SK-N-SH treated with all-trans-retinoic acid at 6 μM for 48 hours (cell line): ENCODE data around the gene BLOC1S1.

Experiments used
- ATAC-seq: fragments of 200-7000 bp; cut with Tn5 transposase; 3 replicates; pipeline ENCODE4 v1.9.1; 2020; ENCODE audit warnings: mild to moderate bottlenecking, moderate library complexity
- CREB5 ChIP-seq: fragments of 250-450 bp; sonication (Bioruptor Pico); IDR thresholded peaks from 2 replicates; pipeline ENCODE4 v1.5.1; 2020; ENCODE audit warnings: low read depth, mild to moderate bottlenecking, moderate library complexity
- CSDC2 ChIP-seq: fragments of 250-450 bp; sonication (Bioruptor Pico); IDR thresholded peaks from 2 replicates; pipeline ENCODE4 v1.5.0; 2020; ENCODE audit warnings: mild to moderate bottlenecking, moderate library complexity
- CSRNP3 ChIP-seq: fragments of 250-450 bp; sonication (Bioruptor Pico); IDR thresholded peaks from 2 replicates; pipeline ENCODE4 v1.5.1; 2021; ENCODE audit warnings: mild to moderate bottlenecking, moderate library complexity
- ESRRG ChIP-seq: fragments of 250-450 bp; sonication (Bioruptor Pico); IDR thresholded peaks from 2 replicates; pipeline ENCODE4 v1.6.1; 2021; ENCODE audit warnings: mild to moderate bottlenecking
- GLIS3 ChIP-seq: fragments of 250-450 bp; sonication (Bioruptor Pico); IDR thresholded peaks from 2 replicates; pipeline ENCODE4 v1.5.0; 2020; ENCODE audit warnings: mild to moderate bottlenecking, moderate library complexity
- ISL1 ChIP-seq: fragments of 250-450 bp; sonication (Bioruptor Pico); IDR thresholded peaks from 2 replicates; pipeline ENCODE4 v2.1.2; 2022; ENCODE audit warnings: mild to moderate bottlenecking, moderate library complexity
- OSR1 ChIP-seq: fragments of 250-450 bp; sonication (Bioruptor Pico); IDR thresholded peaks from 2 replicates; pipeline ENCODE4 v1.8.0; 2022; ENCODE audit warnings: moderate library complexity, mild to moderate bottlenecking, inconsistent platforms
- PPARA ChIP-seq: fragments of 250-450 bp; sonication (Bioruptor Pico); IDR thresholded peaks from 2 replicates; pipeline ENCODE4 v1.5.0; 2020; ENCODE audit warnings: mild to moderate bottlenecking, borderline replicate concordance
- RARB ChIP-seq: fragments of 250-450 bp; sonication (Bioruptor Pico); IDR thresholded peaks from 2 replicates; pipeline ENCODE4 v1.8.0; 2021; ENCODE audit warnings: mild to moderate bottlenecking, moderate library complexity
- SNAI2 ChIP-seq: fragments of 250-450 bp; sonication (Bioruptor Pico); IDR thresholded peaks from 2 replicates; pipeline ENCODE4 v1.5.0; 2020; ENCODE audit warnings: mild to moderate bottlenecking, moderate library complexity
- TCF4 ChIP-seq: fragments of 250-450 bp; sonication (Bioruptor Pico); IDR thresholded peaks from 2 replicates; pipeline ENCODE4 v1.8.0; 2021; ENCODE audit warnings: mild to moderate bottlenecking, moderate library complexity, borderline replicate concordance
- TOX ChIP-seq: fragments of 250-450 bp; sonication (Bioruptor Pico); IDR thresholded peaks from 2 replicates; pipeline ENCODE4 v1.8.0; 2021; ENCODE audit warnings: mild to moderate bottlenecking, moderate library complexity, borderline replicate concordance
- TSHZ2 ChIP-seq: fragments of 250-450 bp; sonication (Bioruptor Pico); IDR thresholded peaks from 2 replicates; pipeline ENCODE4 v1.5.0; 2020; ENCODE audit warnings: mild to moderate bottlenecking, moderate library complexity
- ZC3H10 ChIP-seq: fragments of 250-450 bp; sonication (Bioruptor Pico); IDR thresholded peaks from 2 replicates; pipeline ENCODE4 v1.5.1; 2021; ENCODE audit warnings: mild to moderate bottlenecking, moderate library complexity
- ZFP3 ChIP-seq: fragments of 250-450 bp; sonication (Bioruptor Pico); IDR thresholded peaks from 2 replicates; pipeline ENCODE4 v1.5.0; 2020; ENCODE audit warnings: mild to moderate bottlenecking, moderate library complexity
- ZFP30 ChIP-seq: fragments of 450-650 bp; formaldehyde crosslinking; IDR thresholded peaks from 2 replicates; pipeline ENCODE4 v1.5.0; 2022; ENCODE audit warnings: mild to moderate bottlenecking, moderate library complexity
- ZNF565 ChIP-seq: fragments of 450-650 bp; formaldehyde crosslinking; conservative IDR thresholded peaks from 2 replicates; pipeline ENCODE4 v1.5.0; 2020; ENCODE audit warnings: low read depth, mild to moderate bottlenecking, moderate library complexity
- ZNF70 ChIP-seq: fragments of 450-650 bp; formaldehyde crosslinking; IDR thresholded peaks from 2 replicates; pipeline ENCODE4 v1.5.0; 2020; ENCODE audit warnings: mild to moderate bottlenecking, moderate library complexity

The BLOC1S1 gene

GRCh38 chr12:55720894-55721444, 5.1 kb downstream of the BLOC1S1 start:
- TF ChIP-seq ZFP3 (CRISPR knock-in tag) (0 out of 2 replicates have a peak, but pooled peaks have one; percentile 33), CREB5 (no peak), TCF4 (CRISPR knock-in tag) (peak; percentile 54; the same call in 1 of the 2 replicates)
- TF ChIP-seq, all 23 proteins: peak for 2
- ATAC-seq, result peak; percentile 81

GRCh38 chr12:55721601-55722213, 5.9 kb downstream of the BLOC1S1 start:
- no peak for TF ChIP-seq CSRNP3
- TF ChIP-seq SNAI2 (CRISPR knock-in tag), result no peak
- TF ChIP-seq ZFP3 (CRISPR knock-in tag), result no peak
- TF ChIP-seq ESRRG, result no peak
- TF ChIP-seq ZNF565, result no peak
- no peak for TF ChIP-seq TOX (CRISPR knock-in tag)
- TF ChIP-seq TSHZ2 (CRISPR knock-in tag), result no peak
- TF ChIP-seq ZC3H10 (CRISPR knock-in tag), result no peak
- TF ChIP-seq GLIS3 (CRISPR knock-in tag), result no peak
- no peak for TF ChIP-seq ISL1 (CRISPR knock-in tag)
- TF ChIP-seq RARB (CRISPR knock-in tag), result no peak
- TF ChIP-seq CREB5, result no peak
- TF ChIP-seq OSR1 (CRISPR knock-in tag), result no peak
- TF ChIP-seq ZFP30 (CRISPR knock-in tag), result no peak
- ATAC-seq, result no peak; the same call in 2 of the 3 replicates

GRCh38 chr12:55722948-55723347, 7.1 kb downstream of the BLOC1S1 start:
- no peak for TF ChIP-seq PPARA (CRISPR knock-in tag)
- TF ChIP-seq TSHZ2 (CRISPR knock-in tag), result no peak
- TF ChIP-seq CSDC2, result no peak
- TF ChIP-seq ISL1 (CRISPR knock-in tag), result no peak
- TF ChIP-seq ZNF70 (CRISPR knock-in tag), result no peak
- no peak for TF ChIP-seq GLIS3 (CRISPR knock-in tag)
- TF ChIP-seq ZNF565, result no peak
- no peak for TF ChIP-seq ZFP30 (CRISPR knock-in tag)
- ATAC-seq, result no peak
